Activated T-cell treated with anti-CD3 and anti-CD28 coated beads for 48 hours (primary cell): ENCODE data around the gene NEURL1.
"Not testable (repeated sequence)": the region's sequence is repeated elsewhere in the genome, so short reads cannot be mapped to it uniquely, and the experiment has no call there.

Experiments used
- DNase-seq: peaks from one replicate; pipeline ENCODE4 v3.0.0-alpha.2; 2020; ENCODE audit warnings: low read depth

The NEURL1 gene

DNA sequence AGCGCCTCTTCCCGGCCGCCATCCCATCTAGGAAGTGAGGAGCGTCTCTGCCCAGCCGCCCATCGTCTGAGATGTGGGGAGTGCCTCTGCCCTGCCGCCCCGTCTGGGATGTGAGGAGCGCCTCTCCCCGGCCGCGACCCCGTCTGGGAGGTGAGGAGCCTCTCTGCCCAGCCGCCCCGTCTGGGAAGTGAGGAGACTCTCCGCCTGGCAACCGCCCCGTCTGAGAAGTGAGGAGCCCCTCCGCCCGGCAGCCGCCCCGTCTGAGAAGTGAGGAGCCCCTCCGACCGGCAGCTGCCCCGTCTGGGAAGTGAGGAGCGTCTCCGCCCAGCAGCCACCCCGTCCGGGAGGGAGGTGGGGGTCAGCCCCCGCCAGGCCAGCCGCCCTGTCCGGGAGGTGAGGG lies 113.5 kb downstream of the NEURL1 start:
- not testable (repeated sequence) for DNase-seq

DNA sequence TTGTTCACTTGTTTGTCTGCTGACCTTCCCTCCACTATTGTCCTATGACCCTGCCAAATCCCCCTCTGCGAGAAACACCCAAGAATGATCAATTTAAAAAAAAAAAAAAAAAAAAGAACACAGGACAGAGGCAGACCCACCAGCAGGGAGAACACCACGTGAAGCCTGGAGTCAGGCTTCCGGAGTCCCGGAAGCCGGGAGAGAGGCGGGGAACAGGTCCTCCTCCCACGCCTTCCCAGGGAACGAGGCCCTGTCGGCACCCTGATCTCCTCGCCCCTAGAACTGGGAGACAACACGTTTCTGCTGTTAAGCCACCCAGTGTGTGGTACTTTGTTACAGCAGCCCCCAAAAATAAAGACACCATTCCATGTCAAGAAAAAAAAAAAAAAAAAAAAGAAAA lies 114.6 kb downstream of the NEURL1 start:
- DNase-seq, result not testable (repeated sequence)

DNA sequence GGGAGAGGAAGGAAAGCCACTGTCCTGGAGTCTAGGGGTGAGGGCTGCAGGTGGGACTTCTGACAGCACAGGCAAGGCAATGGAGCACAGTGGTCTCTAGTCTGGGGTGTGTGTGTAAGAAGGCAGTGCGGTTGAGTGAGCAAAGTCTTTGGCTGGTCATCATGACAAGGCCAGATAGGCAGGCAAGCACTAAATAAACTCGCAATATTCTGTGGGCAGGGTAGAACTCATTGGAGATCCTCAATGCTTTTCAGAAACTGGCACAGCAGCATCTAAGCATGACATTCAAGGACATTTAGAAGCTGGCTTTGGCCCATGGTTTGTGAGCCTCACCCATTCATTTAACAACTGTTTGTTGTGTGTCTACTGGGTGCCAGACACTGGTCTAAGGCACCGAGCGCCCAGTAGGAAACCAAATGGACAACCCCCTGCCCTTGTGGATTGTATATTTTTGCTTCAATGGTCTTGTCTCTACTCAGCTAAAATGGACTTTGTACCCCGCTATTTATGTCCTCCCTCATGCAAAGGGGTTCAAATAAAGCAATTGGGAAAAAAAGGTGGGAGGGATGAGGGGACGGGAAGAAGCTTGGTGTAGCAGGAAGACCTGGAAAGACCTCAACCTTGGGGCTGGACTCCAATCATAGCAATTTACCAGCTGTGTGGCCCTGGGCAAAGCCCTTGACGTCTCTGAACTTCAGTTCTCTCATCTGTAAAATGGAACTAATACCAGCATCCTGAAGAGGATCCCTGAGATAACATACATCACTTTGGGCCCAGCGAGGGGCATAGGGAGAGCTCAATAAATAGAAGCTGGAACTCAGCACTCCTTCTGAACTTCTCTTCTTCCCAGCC lies 116.0 kb downstream of the NEURL1 start:
- no peak for DNase-seq

DNA sequence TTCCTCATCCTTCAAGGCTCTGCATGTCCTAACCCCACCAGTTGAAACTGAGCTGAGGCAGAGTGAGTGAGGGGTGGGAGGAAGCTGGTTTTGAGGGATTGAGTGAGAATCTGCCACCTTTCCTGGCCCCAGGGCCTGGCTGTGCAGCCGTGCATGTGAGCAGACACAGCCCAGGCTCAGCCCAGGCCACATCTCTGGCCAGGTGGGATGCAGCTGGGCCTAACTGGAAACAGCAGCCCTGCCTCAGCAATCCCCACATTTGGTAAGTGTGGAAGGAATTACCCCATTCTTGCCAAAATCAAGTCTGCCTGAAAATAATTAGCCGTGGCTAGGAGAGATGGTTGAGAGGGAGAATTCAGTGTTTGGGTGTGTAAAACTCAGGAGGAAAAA lies 116.6 kb downstream of the NEURL1 start:
- no peak for DNase-seq

DNA sequence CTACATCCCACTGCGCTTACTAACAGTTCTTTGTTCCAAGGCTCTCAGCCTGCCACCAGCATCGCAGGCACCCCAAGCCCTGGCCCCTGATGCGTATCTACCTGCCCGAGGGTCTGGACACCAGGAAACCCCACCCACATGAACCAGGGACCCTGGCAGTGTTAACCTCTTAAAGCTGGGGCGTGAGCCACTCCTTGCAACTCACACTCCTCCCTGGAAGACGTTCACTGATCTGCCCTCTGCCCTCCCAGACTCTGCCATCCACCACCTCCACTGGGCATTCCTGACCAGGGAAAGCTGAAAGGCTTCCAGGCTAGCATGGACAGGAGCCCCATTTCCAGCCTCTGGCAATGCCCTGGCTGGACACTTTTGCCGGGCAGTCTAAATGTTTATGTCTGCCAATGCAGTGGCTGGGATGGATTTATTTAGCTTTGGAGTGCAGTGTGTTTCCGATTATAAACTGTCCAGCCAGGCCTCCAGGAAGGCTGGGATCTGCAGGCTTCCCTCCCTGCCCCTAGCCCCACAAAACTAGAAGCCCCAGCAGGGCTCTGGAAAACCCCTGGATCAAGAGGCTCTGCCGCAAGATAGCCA lies 117.5 kb downstream of the NEURL1 start:
- no peak for DNase-seq

DNA sequence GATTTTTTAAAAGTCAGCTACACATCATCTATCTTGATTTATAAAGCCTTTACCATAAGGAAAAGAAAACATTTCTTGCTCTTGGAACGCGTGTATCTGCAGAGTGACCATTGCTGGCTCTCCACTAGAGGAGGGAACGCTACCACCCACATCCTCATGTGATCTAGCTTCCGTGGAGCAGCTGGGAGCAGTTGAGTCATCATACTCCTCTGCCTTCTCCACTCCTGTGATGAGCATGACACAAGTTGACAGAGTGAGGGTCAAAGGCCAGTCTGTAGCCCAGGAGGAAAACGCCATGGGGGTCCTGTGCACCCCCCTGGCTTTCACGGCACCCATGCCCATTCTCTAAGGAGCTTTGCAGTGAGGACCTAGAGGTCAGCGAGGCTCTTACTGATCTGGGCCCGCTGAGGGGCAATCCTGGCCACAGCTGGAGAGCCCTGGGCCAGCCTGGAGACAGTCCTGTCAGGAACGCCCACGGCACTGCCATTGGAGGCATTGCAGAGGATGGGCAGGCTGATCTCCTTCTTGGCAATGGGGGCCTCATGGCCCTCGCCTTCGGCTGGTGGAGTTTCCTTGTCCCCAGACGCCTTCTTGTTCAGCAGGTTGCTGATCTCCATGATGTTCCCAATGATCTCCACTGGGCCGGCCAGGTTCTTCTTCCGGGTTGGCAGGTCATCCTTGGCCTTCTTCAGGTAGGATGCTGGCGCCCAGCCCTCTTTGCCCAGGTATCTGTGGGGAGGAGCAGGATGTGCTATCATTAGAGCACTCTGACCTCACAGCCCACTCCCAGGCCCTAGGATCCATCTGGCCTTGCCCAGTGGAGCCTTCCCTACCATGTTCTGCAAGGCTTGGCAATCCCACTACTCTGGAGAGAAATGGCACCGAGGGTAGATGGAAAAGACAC lies 119.2 kb downstream of the NEURL1 start:
- DNase-seq, result no peak

DNA sequence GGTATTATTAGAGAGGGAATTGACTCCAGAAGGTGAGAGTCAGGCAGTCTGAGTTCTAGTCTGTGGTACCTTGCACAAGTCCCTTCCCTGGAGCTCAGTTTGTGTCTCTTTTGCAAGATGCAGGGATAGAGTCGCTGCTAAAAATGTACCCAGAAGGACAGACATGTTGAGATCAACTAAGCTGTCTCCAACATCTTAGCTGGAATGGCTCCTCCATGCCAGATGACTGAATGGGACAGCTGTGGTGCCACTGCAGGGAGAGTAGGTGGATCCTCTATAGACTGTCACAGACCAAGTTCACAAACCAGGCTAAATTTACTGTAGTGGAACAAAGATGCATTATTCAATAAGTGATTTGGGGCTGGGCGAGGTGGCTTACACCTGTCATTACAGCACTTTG lies 120.1 kb downstream of the NEURL1 start:
- no peak for DNase-seq

DNA sequence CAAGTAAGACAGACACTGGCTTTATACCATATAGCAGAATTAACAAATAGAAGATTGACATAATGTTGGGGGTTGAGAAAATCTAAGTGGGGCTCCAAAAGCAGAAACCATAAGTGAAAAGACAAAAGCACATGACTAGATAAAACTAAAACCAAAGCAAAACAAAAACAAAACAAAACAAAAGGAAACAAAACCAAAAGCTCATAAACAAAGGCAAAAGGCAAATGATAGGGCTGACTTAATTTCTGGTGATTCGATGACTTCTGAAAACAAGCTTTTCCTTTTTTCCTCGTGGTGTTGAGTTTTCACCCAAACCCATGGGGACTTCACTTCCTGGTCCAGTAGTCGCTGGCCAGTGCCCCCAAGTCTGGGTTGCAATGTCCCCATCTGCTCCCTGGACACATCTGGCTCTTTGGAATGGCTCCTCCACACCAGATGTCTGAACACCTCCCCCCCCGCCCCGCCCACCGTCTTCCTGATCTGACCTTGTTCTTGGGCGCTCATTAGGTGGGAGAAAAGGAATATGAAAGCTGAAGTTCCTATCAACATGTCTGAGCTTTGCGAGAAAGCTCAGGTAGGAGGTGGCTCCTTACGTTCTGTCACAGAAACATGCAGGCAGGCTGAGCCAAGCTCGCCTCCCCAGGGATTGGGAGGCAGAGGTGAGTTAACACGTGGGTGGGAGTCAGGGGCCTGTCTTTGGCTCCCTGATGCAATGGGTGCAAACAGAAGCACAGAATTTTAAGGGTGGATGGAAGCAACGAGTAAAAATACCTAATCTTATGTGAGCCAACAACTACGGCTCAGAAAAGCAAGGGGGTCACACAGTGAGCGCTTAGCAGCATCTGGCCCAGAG lies 121.0 kb downstream of the NEURL1 start:
- no peak for DNase-seq

DNA sequence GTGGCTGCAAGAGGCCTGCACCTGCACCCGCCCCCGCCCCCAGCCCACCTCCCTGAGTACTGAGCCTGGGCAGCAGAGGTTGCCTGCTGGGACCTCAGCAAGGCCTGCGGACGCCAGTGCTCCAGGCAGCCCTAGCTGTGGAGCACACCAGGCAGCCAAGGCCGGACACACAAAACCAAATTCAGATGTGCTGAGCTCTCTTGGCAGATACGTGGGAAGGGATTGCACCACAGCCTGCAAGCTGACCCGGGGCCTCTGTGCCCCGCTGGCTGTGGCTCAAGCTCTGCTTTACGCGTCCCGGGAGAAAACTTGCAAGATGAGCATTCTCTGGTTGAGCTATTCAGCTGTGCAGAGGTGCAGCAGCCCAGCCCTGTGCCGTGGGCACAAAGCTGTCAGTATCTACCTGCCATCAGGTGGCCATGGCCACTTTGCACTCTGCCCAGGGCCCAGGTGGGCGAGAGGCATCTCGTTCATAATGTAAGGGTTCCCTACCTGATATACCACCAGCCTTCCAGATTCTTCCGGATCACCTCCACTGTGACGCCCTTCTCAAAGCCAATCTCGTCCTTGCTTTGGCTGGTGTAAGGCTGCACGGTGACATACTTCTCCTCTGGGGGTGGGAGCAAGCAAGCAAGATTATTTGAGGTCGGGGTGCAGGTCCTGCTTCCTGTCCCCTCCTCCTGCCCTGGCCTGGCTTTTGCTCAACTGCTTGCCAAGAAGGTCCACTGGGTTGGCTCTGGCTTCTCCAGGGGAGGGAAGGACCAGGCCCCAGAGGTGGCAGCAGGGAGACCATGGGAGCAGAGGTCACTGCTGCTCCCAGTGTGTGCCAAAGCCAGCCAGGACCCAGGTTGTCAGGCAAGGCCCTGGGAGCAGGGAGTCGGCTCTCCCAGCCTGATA lies 123.4 kb downstream of the NEURL1 start:
- no peak for DNase-seq

DNA sequence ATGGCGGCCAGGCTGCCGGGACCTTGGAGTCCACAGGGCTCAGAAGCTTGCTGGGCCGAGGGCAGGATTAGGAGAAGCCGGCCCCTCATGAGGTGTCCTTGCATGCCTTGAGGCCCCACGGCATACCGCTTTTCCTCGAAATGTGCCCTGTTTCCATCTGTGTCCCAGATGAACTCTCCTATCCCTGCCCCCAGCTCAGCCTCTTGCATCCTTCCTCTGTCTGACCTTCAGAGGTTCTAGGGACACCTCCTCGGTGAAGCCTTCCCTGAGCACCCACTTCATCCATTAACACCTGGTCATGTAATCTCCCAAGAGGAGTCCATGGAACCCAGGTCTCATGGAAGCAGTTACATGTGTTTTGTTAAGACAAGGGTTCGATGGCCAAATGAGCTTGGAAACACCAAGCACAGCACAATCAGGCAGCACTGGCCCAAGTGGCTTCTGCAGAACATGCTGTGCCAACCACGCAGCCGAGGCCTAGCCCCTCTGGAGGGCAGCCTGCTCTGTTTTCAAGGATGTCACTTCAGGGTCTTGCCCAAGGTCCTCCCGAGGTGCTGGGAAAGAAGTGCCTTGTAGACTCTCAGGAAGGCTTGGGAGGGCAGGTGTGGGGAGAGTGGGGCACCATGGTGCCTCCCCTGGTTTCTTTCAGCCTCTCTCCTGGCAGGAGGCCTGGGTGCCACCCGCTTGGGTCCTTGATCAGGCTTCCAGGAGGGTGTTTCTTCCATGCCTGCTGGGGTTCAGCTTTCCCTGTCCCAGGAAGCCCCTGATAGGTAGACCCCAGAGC lies 124.3 kb downstream of the NEURL1 start:
- no peak for DNase-seq

DNA sequence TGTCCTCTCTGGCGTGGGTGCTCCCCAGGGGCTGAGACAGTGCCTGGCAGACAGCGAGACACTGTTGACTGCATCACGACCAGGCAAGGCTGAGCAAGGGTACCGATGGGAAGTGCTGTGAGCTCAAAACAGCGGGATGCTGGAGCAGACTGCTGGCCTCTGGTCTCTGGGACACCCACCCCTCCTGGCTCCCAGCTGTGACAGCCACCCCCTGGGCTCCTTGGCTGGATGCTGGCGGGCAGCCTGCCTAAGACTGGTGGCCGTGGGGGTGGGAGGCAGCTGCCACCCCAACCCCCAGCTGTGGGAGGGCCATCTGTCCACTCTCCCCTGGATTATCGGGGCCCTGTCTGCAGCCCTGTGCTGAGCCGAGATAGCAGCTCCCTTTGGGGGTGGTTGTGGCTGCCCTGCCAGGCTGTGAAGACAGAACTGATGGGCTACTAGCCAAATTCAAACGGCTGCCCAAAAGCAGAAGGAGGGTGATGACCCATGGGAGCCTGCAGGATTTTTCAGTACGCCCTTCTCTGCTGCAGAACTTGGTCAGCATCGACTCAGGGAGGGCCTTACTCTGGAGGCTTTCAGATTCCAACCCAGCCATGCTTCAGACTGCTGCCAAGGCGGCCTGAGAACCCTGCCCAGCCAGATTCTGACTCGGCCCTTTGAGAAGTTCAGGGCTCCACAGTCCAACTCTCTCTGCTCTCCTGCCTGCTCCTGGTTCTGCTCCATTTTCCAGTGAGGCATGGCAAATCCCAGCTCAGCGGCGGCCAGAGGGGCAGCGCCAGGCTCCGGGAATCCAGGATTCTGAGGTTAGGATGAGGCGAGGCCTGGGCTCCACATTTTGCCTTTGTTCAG lies 125.3 kb downstream of the NEURL1 start:
- no peak for DNase-seq

DNA sequence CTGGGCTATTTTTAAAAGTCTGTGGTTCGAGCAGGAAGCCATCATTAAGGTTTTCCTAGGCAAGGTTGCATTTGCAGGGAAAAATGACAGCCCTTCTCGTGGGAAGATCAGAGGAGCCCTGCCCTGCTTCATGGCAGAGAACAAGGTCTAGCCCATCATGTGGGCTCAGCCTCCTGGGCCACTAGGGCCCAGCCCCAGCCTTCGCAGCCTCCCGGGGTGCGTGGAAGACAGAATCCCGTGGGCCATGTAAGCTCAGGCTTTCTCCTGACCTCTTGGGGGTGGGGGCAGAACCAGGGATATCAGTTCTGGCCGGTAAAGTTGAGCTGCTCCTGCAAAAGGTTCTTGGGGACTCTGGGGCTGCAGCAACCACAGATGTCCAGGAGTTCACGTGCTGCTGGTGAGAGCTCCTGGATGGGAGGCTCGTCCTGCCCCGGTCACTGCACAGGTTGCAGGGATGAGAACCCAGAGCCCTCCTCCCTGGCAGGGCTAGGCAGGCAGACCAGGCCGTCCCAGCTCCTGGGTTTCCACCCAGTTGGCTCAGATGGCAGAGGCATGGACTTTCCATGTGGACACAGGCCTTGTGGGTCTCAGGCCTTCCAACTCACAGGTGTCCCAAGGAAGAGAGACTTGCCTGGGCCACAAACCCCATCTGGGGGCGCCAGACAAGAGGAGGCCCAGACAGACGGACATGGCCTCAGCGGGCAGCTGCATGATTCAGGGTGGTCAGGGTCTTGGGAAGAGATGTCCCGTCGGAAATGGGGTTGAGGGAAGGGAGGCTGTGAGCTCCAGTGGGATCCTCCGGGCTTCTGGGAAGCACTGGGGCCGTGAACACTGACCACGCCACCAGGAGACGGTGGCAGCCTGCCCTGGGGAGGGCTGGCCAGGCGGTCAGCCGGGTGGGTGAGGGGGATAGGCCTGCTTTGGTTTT lies 126.2 kb downstream of the NEURL1 start:
- no peak for DNase-seq

DNA sequence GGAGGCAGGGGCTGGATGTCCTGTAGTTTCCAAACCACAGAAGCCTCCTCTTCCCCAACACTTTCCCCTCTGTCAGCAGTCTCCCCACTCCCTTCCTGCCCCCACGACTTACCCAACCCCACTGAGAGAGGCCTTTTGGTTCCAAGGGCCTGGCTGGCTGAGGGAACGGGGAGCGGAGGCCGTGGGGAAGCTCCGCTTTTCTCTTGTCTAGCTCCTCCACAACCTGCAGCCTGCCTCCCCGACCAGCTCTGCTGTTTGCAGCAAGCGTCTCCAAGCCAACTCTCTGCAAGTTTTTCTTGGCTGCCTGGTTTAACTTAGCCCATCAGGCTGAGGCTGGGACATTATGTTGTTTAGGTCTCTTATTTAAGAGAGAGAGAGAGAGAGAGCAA lies 126.8 kb downstream of the NEURL1 start:
- DNase-seq, result no peak

DNA sequence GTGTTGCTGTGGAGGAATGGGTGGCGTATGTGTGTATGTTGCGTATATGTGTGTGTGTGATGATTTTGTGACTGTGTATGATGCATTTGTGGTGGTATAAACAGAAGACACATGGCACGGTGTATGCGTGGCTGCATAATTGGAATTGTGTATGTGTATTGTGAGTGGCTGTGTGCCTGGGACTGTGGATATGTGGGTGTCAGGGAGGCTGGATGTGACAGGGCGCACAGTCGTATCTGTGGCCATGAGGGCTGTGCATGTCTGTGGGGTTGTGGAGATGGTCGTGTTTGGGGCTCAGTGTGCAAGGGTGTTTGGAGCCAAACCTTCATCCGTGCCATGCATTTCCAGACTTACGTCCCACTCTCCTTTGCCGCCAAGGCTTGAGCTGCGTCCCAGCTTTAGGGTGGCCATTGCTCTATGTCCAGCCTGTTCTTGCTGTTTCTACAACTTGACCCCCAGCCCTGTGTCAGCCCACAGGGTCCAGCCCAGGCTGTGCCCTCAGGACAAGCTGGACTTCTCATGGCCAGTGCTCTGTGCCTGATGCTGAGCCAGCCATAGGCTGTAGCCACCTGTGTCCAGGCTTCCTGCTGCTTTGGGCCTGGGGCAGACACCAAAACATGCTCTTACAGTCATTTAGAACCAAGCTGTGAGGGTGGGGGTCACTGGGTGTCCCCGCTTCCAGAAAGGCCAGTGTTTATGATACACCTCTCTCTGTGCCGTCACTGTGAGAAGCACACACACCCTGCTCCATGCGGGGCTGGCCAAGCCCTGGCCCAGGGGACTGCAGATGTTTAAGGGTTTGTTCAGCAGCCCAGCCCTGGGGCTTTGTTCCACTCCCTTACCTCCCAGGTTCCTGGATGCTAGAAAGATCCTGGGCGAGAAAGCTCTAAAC lies 127.6 kb downstream of the NEURL1 start:
- no peak for DNase-seq

DNA sequence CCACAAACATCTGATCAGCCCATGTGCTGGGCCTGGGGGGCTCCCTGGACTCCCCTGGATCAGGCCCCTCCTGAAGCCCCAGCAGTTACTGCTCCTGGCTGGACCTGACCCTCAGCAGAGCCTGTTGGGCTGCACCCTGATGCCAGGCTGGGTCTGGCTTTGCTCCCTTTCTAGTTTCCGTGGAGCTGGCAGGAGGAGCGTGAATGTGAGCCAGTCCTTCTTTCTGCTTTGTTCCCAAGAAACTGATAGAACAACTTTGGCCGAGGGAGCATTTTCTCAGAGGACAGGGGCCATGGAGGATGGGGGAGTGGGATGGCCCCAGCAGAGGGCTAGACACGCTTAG lies 128.2 kb downstream of the NEURL1 start:
- no peak for DNase-seq

DNA sequence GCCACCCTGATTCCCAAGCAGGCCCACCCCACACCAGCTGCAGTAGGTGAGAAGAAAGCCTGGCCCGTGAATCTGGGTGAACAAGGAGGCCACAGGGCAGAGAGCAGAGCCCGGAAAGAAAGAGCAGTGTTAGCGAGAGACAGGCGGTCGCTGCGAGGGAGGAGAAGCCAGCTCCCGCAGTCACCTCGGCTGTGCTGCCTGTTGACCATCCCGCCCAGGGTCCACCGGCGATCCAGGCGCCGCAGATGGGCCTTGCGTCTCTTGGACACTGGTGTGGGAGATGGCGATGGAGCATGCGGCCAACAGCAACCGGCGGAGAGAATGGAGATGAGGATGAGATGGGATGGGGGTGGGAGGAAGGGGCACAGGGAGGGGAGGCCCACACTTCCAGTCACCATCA lies 128.8 kb downstream of the NEURL1 start:
- DNase-seq, result no peak
